OCI-LY7 (cell line): Measurements from ENCODE around the gene GAK. TPM values are rescaled to one million over a fixed set of nuclear protein-coding genes. Genes with fewer than 3 reads are reported as not detected.

Experiments used
- BruUV-seq: library from RNA; stranded (reverse); fragments of 400-500 nt; replicated peaks from 2 replicates; lab custom pipeline; 2021; lab: Mats Ljungman, UMichigan
- CTCF ChIA-PET: fragments of 300-600 bp; sonication (Branson Sonifier 250); formaldehyde crosslinking; loops from one replicate; lab custom pipeline; 2022; ENCODE audit warnings: antibody characterized with exemption; ENCODE audit not compliant: unreplicated experiment; lab: Charles Lee
- POLR2A ChIA-PET: fragments of 300-600 bp; sonication (Branson Sonifier 250); formaldehyde crosslinking; loops from one replicate; lab custom pipeline; 2022; ENCODE audit warnings: antibody characterized with exemption; lab: Charles Lee
- DNase-seq: peaks from one replicate; pipeline ENCODE4 v3.0.0-alpha.2; 2015; ENCODE audit warnings: low spot score
- H2AFZ ChIP-seq: fragments of 200-600 bp; sonication (generic), shearing (Covaris generic); 2 replicates; pipeline ENCODE4 v1.6.1; 2014; ENCODE audit warnings: mild to moderate bottlenecking, antibody characterized with exemption, low read length, moderate library complexity
- H3K27ac ChIP-seq: fragments of 200-600 bp; sonication (generic); 2 replicates; pipeline ENCODE4 v1.5.1; 2014; ENCODE audit warnings: mixed run types, low read depth, mild to moderate bottlenecking, moderate library complexity, low read length, inconsistent platforms; ENCODE audit not compliant: poor library complexity, severe bottlenecking
- H3K36me3 ChIP-seq: fragments of 200-600 bp; sonication (generic); 2 replicates; pipeline ENCODE4 v1.6.1; 2014; ENCODE audit warnings: mild to moderate bottlenecking, antibody characterized with exemption, low read length, moderate library complexity, mixed read lengths; ENCODE audit not compliant: insufficient read depth
- H3K4me1 ChIP-seq: fragments of 200-600 bp; sonication (generic); 2 replicates; pipeline ENCODE4 v1.5.1; 2014; ENCODE audit warnings: mild to moderate bottlenecking, low read length; ENCODE audit not compliant: insufficient read depth, poor library complexity, severe bottlenecking
- H3K4me2 ChIP-seq: fragments of 200-600 bp; sonication (generic); 2 replicates; pipeline ENCODE4 v1.6.1; 2014; ENCODE audit warnings: mild to moderate bottlenecking, low read length
- H3K4me3 ChIP-seq: fragments of 200-600 bp; sonication (generic); 2 replicates; pipeline ENCODE4 v1.5.1; 2014; ENCODE audit warnings: mild to moderate bottlenecking, low read depth, low read length; ENCODE audit not compliant: poor library complexity, severe bottlenecking
- H3K79me2 ChIP-seq: fragments of 200-600 bp; sonication (generic); 2 replicates; pipeline ENCODE4 v1.6.1; 2016; ENCODE audit warnings: low read depth, mild to moderate bottlenecking, low read length, moderate library complexity, mixed read lengths; ENCODE audit not compliant: insufficient read depth
- H3K9me2 ChIP-seq: fragments of 200-600 bp; sonication (generic); 2 replicates; pipeline ENCODE4 v1.6.1; 2016; ENCODE audit warnings: mild to moderate bottlenecking, low read length, mixed read lengths; ENCODE audit not compliant: insufficient read depth
- H3K9me3 ChIP-seq: fragments of 200-600 bp; sonication (generic); 2 replicates; pipeline ENCODE4 v1.6.1; 2014; ENCODE audit warnings: mild to moderate bottlenecking, mixed run types, low read length, mixed read lengths
- H4K20me1 ChIP-seq: fragments of 200-600 bp; sonication (generic); 2 replicates; pipeline ENCODE4 v1.6.1; 2014; ENCODE audit warnings: mild to moderate bottlenecking, antibody characterized with exemption, low read length, moderate library complexity, mixed read lengths; ENCODE audit not compliant: insufficient read depth
- CTCF ChIP-seq: fragments of 200-600 bp; sonication (generic); conservative IDR thresholded peaks from 2 replicates; pipeline ENCODE4 v1.5.1; 2014; ENCODE audit warnings: mild to moderate bottlenecking, antibody characterized with exemption, low read length, moderate library complexity, mixed read lengths
- EZH2phosphoT487 ChIP-seq: fragments of 200-600 bp; sonication (generic); IDR thresholded peaks from 2 replicates; pipeline ENCODE4 v1.6.1; 2018; ENCODE audit warnings: low read depth, borderline replicate concordance, mild to moderate bottlenecking, mixed run types, antibody characterized with exemption, low read length, moderate library complexity, mixed read lengths
- intact Hi-C: fragments of 100-400 bp; cut with micrococcal nuclease; formaldehyde crosslinking; loops from one replicate; pipeline ENCODE4 v1.10.0; 2022; ENCODE audit not compliant: unreplicated experiment
- total RNA-seq, 2 experiments: library from RNA; depleted of rRNA in 1 of 2; stranded (reverse); fragments of >200 nt in 1 of 2; shearing (Covaris generic) in 1 of 2; gene quantifications; 2 replicates each; pipeline ENCODE4 v1.2.3, GENCODE V29; 2014 to 2022

The GAK gene
- total RNA-seq, 2 experiments from 2014 or later, result 86.1 to 107 TPM

GRCh38 chr4:818106-818921 lies 113.8 kb downstream of the GAK start:
- Histone ChIP-seq H3K9me2 (no peaks in the 10 kb centered on the region), H3K9me3 (no peaks in the 10 kb centered on the region), H4K20me1 (no peaks in the 10 kb centered on the region), H3K79me2 (no peaks in the 10 kb centered on the region), H3K4me2 (no peak overlapping the region), H3K4me3 (no peak overlapping the region), H3K27ac (no peak overlapping the region), H2AFZ (no peak overlapping the region), H3K36me3 (no peaks in the 10 kb centered on the region), H3K4me1 (peaks cover 7% of the 10 kb centered on the region)
- BruUV-seq, result no TSS peak
- intact Hi-C loops, result no loop called here
- CTCF ChIA-PET, result no interaction called here
- DNase-seq, result no peak
- POLR2A ChIA-PET, result no interaction called here
- TF ChIP-seq CTCF, result no peak
- no peak for TF ChIP-seq EZH2phosphoT487

DNA sequence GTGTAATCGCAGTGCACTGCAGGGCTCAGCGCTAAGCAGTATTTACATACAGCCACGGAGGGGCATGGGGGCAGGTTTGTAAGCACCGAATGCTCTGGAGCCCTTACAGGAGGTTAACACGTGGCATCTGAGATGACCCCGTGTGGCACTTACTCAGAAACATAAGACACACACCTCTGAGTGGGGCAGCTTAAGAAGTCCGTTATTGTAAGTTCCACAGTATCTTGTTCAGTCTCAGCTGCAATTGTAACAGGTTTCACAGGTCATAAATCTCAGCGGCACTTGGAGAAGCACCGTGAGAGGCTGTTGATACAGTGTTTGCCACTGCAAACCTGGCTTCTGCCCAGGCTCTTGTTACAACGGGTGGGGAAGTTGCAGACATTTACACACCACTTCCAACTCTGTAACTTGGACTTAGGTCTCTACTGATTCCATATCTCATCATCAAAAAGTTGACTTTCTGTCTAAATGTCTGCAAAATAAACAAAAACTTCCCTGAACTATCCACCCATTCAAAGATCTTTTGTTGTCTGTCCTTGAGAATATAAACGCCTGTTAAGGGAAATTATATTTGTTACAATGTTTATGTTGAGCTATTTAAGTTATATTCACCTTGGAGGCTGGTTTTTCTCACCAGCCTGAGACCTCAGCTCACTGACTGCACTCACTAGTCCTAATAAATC lies 116.5 kb downstream of the GAK start:
- TF ChIP-seq CTCF (no peak), EZH2phosphoT487 (no peak)
- H4K20me1 ChIP-seq, result no peaks in the 10 kb centered on the region
- DNase-seq, result peak; percentile 11
- POLR2A ChIA-PET, result interaction anchor here (0.6 to 0.7 kb wide), 2 partner anchors 180 to 605 kb away, joined by 3 to 4 read pairs; no protein-coding TSS in a partner anchor
- no peaks in the 10 kb centered on the region for H3K9me3 ChIP-seq
- intact Hi-C loops, result no loop called here
- no peaks in the 10 kb centered on the region for H3K9me2 ChIP-seq
- CTCF ChIA-PET, result no interaction called here
- BruUV-seq, result no TSS peak
- no peaks in the 10 kb centered on the region for H3K36me3 ChIP-seq
- H3K79me2 ChIP-seq, result no peaks in the 10 kb centered on the region
- no peak overlapping the region for H3K4me3 ChIP-seq
- no peak overlapping the region for H3K27ac ChIP-seq
- no peak overlapping the region for H3K4me2 ChIP-seq
- peak overlapping the region; percentile 22; the same call in 1 of the 2 replicates for H2AFZ ChIP-seq
- H3K4me1 ChIP-seq, result peaks cover 7% of the 10 kb centered on the region
